ENCODE data around the gene COL5A1.
"Not testable (repeated sequence)": the region's sequence is repeated elsewhere in the genome, so short reads cannot be mapped to it uniquely, and the experiment has no call there.

COL5A1 gene

DNA sequence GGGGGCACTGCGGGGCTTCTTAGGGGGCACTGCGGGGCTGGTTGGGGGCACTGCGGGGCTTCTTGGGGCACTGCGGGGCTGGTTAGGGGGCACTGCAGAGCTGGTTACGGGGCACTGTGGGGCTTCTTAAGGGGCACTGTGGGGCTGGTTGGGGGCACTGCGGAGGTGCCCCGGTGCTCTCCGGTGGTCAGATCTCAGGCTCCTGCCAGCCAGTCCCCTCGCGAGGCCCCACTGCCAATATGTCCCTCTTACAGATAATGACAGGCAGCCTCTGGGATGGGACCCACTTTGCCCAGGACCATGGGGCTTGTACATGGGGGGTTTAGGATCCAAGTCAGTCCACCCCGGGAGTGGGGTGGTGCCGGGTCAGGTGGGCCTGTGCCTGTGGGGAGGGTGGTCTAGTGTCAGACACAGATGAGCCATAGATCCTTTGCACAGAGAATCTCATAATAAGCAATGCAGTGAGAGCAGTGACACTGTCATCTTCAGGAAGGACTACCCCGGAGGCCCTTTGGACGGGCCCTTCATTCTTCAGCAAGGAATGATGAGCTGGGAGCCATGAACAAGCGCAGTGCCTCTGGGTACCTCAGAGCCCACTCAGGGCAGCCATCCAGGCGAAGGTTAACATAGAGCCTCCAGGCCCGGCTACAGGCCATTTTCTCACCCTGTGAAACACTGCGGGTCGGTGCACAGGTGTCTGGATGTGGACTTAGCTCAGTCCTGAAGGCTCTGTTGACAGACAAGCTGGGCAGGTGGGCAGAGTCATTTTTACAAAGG is 38.2 kb downstream of the COL5A1 start:
- no peak for DNase-seq

DNA sequence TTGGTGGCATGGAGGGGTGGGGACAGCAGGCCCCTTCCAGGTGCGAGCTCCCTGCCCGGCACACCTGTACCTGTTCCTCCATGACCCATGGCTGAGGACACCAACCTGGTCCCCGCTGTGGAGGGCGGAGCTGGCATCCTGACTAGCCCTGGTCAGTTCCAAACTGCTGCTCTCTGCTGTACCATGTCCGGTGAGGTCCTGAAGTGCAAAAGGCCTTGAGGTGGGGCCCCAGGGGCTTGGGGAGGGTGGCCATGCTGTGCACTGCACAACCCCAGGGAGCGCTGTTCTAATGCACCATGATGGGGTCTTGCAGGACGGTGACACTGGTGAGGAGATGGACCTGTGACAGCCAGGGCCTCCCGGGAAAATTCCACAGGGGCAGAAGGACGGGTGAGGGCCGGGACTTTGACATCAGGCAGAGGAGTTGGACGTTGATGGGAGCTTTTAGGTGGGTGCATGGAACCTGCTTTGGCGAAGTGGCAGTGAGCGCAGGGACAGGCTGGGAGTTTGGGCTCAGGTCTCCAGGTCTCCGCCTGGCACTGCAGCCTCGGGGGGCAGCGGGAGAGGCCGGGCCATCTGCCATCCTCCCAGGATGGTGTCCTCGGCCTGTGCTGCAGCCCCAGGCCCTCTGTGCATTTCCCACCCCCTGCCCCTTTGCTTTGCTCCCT is 38.9 kb downstream of the COL5A1 start:
- no peak for DNase-seq

DNA sequence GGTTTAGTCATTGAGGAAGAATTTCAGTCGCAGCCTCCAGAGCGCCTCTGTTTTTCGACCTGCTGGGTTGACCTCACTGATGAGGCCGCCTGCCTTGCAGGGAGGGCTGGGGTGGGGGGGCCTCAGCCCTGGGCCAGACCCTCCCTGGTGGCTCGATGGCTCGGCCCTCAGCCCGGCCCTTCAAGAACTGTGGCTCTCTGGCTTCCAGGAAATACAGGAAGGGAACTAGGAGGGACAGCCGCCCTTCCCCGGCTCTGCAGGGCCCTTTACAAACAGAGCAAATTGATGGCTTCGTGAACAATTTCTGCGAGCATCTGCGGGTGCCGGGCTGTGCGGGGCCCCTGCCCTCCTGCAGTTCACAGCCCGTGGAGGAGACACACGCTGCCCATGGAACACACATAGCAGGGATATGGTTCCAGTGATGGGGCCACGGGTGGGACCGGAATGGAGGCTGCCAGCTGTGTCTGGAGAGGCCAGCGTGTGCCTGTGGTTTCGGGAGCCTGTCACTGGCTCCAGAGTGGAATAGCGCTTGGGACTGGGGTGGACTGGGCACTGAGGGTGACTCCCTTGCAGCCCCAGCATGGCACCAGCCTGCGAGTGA is 39.6 kb downstream of the COL5A1 start:
- peak; percentile 57 for DNase-seq

DNA sequence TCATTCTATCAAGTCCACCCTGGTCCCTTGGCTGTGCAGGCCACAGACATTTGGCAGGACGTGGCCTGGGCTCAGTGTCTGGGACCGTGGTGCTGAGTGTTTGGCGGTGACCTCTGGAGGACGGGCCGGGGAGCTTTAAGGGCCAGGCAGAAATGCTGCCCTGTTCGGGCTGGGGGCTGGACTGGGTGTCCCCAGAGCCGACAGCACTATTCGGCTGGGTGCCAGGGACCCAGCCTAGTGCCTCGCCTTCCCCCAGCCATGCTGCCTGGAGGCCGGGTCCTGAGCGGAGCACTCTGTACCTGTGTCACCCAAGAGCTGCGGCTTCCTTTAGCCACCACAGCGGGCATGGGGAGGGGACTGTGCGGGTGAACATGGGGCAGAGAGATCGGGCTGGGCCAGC is 40.4 kb downstream of the COL5A1 start:
- no peak for DNase-seq

DNA sequence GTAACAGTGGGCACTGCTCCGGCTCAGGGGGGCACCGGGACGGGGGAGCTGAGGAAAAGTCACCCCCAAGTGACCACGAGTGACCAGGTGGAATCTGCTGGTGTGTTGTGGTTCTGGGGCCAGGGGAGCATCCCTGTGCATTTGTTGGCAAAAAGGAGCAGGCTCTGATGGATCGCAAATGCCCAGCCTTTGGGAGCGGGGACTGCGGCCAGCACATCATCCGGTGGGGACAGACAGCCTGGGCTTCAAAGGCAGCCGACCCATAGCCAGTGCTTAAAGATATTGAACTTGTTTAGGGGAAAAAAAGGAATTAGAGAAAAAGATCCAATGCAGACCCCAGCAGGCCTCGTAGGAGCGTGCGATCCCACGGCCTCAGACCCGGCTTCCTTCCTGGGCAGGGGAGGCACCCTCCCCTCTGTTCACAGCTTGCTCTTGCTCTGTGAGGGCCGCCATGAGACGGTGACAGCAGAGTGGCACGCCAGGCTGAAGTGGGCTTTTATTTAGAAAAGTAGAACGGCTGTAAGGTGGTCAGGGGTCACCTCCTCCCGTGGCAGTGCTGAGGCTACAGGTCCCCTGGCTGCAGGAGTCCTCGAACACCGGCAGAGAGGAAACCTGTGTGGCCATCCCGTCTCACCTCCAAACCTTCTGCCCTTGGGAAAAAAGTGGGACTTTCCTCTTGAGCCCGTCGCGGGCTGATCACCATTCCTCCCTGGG is 41.2 kb downstream of the COL5A1 start:
- no peak for DNase-seq

DNA sequence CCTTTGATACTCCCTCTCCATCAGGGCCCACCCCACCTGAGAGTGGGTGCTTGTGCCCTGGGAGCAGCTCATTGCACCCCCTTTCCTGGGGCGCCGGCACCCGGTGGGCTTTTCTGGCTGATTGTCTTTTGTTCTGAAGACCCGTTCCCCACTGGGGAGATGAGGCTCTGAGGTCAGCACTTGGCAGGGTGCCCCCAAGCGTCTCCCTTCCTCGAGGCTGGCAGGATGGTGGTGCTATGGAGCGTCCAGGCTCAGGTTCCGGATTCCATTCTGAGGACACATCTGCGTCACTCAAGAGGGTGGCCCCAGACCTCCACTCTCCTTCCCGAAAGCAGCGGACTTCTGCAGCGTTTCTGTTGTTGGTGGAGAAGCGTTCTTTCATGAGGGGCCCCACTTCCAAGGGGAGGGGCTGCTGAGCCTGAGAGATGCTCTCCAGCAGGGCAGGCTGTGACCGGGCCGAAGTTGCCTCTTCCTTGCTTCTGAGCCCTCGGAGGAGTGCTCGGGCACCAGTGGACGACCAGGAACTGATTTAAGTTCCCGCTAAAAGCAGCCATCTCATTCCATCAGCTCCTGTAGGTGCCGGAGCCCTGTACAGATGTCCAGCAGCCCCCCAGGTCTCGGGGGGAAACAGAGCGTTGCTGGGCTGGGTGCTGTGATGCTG is 42.2 kb downstream of the COL5A1 start:
- DNase-seq = no peak

DNA sequence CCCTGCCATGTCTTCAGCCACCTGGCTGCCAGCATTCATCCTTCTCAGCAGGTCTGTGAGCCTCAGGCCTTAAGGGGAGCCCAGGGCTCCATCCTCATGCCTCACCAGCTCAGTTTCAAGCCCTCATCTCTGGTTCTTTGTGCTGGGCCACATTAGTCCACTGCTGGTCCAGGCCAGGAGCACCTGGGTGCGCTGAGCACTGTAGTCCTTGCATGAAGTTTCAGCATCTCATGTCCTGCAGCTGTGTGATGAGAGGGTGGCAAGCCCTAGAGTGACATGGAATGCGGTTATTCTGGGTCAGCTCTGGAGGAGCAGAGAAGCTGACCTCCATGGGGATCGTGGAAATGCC is 42.7 kb downstream of the COL5A1 start:
- DNase-seq = no peak

DNA sequence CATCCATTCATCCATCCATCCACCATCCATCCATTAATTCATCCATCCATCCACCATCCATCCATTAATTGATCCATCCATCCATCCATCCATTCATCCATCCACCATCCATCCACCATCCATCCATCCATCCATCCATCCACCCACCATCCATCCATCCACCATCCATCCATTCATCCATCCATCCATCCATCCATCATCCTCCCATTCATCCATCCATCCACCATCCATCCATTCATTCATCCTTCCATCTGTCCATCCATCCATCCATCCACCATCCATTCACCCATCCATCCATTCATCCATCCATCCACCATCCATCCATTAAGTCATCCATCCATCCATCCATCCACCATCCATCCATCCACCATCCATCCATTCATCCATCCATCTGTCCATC is 43.3 kb downstream of the COL5A1 start:
- DNase-seq = not testable (repeated sequence)

DNA sequence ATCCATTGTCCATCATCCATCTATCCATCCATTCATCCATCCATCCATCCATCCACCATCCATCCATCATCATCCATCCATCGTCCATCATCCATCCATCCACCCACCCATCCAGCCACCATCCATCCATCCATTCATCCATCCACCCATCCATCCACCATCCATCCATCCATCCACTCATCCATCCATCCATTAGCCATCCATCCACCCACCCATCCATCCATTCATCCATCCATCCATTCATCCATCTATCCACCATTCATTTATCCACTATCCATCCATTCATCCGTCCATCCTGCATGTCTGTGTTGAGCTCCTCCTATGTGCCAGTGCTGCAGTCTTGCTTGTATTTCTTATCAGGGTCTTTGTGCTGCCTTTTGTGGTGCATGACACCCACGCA is 44.2 kb downstream of the COL5A1 start:
- DNase-seq = no peak

DNA sequence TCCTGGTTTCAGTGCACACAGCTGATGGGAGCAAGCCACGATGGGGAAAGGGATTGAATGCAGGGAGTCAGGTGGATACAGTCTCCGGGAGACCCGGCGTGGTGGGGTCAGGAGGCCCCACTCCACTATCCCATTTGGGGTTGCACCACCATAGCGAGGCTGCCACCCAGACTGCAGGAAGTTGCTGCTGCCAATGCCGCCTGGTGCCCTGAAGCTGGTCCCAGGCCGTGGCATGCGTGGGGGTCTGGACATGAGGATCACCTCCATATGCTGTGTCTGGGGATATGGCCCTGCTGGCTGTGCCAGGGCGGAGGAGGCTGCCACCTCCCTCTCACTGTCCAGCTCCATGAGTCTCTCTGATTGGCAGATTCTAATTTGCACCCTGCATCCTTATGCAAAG is 45.3 kb downstream of the COL5A1 start:
- DNase-seq = no peak

DNA sequence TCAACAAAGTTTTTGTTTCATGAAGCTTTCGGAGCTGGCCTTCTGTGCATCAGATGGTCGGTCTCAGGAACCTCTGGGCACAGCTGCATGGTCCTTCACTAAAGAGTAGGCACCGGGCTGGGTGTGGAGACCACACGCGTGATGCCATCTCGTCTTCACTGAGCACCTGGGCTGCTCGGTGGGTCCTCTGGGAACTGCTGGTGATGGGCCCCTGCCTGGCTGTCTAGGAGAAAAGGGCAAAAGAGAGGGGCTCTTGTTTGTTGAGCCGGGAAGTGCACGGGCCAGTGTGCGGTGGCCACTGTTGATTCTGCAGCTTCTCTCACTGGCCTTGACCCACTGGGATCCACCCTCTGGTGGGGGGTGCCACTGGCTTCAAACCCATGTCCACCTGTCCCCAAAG is 46.0 kb downstream of the COL5A1 start:
- DNase-seq = no peak

DNA sequence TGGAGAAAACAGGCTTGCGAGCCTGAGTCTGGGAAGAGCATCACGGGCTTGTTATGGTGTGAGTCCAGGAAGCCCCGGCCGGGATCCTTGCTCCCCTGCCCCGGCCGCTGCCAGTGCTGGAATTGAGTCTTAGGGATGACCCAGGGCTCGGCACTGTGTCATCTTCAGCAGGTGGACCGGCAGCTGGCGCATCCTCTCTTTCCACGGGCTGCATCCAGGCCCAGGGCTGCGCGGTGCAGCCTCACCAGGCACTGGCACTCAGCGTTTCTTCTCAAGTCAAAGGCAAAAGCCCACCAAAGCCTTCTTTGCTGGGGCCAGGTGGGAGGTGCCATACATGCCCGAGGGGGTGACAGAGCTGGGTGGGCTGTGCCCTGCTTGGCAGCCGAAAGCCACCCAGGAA is 46.6 kb downstream of the COL5A1 start:
- DNase-seq = no peak

DNA sequence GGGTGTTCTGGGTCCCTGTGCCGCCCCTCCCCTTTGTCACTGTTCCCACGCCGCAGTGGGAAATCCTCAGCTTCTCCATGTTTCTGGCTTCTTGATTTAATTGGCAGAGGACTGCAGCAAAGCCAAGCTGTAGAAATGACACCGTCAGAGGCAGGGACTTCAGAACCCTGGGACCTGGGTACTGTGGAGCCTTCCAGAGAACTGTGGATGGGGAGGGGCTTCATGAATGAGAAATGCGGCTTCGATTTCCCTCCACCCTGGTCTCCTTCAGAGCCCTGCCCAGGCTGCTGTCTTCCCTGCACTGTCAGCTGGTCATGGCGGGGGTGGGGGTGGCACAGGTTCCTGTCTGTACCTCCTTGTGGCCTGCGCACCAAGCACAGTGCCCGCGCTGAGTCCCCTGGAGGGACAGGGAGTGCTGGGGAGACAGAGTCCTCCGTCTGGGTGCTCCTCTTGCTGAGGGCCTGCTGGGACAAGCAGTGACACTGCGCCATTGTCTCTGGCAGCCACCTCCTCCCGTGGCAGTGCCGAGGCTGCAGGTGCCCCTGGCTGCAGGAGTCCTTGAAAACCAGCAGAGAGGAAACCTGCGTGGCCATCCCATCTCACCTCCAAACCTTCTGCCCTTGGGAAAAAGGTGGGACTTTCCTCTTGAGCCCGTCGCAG is 47.2 kb downstream of the COL5A1 start:
- no peak for DNase-seq

DNA sequence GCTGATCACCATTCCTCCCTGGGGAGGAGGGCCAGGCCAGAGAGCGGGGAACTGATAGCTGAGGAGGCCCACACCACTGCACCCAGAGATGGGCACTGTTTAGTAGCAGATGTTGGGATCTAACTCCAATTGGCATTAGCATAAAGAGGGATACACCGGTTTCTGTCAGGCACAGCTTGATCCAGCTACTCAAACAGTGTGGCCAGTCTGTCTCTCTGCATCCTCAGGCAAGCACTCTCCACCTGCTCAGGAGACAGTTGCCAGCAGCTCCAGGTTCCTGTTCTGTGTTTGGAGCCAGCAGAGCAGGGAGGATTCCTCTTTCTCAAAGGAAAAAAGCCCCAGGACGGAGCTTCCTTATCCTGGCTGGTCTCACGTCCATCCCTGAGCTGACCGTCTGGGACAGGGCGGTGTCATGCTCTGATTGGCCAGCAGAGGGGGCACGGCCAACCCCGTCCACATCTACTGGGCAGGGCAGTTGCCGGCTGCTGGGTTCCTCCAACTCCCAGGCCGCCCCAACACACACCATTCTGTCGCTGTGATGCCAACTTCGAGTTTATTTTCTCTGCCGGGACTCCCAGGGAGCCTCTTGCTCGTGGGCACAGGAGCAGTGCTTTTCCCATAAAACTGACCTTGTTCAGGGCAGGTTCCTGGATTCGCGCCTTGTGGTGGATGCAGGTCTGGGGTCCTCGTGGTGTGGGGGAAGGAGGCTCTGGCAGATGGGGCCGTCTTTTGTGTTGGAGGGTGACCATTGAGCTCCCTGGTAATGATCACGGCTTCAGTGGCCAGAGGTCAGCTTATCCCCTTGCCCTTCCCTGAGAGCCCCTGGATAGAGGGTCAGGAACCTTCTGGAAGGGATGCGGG is 47.9 kb downstream of the COL5A1 start:
- peak; percentile 47 for DNase-seq

DNA sequence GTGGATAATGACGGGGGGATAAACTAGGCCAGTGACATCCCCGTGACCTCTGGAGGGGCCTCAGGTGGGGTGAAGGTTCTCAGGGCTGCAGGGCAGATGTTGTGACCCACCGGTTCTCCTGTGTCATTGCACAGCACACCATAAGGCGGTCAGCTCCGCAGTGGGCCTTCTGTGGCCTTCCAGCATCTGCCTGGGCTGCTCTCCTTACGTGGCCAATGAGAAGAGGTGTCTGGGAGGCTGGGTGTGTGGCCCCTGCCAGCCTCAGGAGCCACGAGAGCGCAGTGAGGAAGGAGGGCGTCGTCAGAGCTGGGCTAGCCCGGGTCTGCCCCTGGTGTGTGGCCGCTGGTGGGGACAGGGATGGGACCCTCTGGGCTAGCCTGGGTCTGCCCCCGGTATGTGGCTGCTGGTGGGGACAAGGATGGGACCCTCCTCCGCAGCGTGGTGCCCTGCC is 48.7 kb downstream of the COL5A1 start:
- no peak for DNase-seq

DNA sequence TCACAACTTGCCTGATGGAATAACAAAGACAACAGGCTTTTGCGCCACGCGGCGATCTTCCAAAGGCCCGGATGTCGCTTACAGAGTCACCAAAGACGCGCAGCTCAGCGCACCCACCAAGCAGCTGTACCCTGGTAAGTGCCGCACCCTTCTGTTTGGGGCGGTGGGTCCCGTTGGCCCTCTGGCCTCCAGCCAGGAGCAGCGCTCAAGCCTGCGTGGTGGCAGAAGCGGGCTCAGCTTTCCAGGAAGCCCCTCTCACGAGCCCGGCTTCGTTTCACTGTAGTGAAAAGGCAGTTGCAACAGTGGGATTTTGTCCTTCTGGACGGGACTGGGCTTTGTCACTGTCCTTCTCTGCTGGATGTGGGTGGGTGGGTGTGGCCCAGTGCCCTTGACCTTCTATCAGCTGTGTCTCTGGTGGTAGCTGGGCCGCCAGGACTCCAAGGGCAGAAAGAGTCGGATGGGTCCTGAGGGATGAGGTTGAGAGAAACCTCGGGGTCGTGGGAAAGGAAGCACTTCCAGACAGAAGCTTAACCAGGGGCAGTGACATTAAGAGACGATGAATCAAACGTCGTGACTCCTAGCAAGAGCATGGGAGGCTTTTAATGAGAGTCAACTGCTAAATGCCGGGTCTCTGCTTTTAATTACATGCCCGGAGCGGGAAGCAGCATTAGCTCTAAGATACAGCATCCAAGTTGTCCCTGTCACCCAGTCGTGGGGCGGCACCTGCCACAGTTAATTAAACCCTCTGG is 49.5 kb downstream of the COL5A1 start:
- peak; percentile 60 for DNase-seq

DNA sequence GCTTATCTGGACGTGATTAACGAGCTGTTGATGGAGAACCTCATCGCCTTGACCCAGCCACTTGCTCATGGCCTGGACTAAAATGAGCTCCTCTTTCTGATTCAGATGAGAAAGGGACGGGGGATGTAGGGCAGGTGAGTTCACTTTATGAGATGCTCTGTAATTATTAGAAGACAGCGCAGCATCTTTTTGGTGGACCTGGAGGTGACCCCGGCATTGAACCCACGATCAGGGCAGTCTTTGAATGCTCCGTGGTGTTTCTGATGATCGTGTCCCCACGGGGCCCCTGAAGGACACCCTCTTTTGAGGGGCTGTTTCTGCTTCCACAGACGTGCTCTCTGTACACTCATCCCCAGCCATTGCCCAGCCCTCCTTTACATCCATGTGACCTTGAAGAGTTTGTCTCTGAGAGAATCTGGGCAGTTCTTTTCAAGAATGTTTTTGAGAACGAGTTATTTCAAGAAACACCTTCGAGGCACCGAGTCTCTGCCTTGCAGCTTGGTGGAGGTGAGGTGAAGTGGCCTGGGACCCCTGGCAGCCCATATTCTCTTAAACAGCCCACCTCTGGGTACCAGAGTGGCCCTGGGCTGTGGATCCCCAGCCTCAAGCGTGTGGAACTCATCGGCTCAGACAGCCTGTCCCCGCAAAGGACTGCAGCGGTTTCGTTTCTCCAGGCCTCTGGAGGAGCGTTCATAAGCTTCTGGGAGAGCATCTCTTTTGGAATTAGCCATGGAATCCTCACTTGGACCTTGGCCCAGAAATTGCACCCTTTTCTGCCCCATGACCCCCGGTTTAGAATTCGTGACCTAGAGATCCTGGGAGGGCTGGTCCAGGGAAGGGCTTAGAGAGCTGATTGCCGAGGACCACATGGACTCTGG is 50.3 kb downstream of the COL5A1 start:
- no peak for DNase-seq

DNA sequence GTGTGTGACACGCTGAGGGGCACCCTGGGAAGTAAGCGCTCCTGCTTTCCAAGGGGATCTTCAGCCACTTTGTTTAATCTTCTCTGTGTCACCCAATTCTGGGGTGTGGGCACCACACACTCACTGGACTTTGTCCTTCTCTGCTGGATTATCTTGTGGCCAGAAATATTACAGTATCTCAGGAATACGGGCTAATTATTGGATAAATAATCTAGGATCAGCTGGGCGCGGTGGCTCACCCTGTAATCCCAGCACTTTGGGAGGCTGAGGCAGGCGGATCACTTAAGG is 50.9 kb downstream of the COL5A1 start:
- DNase-seq = no peak

DNA sequence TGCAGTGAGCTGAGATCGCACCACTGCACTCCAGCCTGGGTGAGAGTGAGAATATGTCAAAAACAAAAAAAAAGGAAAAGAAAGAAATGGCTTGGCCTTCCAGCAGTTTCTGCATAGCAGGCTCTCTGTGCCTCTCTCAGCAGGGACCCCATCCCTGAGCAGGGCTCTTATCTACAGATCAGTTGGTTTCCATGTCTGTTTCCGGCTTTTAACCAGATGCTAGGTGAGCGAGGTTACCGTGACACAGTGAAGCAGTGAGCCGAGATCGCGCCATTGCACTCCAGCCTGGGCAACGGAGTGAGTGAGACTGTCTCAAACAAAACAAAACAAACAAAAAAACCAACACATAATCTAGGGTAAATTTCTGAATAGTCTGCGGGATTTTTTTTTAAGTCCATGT is 51.4 kb downstream of the COL5A1 start:
- DNase-seq = no peak
